Fibroblast of peridontal ligament (primary cell): ENCODE data around the gene TNFRSF21.
"Not testable (repeated sequence)": the region's sequence is repeated elsewhere in the genome, so short reads cannot be mapped to it uniquely, and the experiment has no call there.

ENCODE experiments used
- DNase-seq: peaks from one replicate; pipeline ENCODE4 v3.0.0-alpha.2; 2010; ENCODE audit errors: extremely low read depth

TNFRSF21 gene

GRCh38 chr6:47252633-47253032 is 57.1 kb downstream of the TNFRSF21 start:
- DNase-seq, result no peak

DNA sequence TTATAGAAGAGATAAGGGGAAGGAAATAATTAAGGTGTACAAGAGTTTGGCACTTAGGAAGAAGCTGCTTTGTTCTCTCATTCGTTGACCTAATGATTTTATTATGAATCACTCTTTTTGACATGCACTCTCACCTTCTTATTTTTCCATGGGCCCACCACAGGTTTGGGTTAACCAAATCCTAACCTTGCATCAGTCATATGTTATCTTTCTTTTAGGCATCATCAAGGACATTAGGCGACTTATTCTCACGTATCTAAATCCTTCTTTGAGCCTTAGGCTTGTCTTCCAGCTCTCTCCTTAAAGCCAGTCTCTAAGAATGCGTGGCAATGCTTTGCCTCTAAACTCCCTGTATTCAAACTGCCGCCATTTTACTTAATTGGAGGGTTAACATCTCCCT is 58.3 kb downstream of the TNFRSF21 start:
- DNase-seq, result no peak

DNA sequence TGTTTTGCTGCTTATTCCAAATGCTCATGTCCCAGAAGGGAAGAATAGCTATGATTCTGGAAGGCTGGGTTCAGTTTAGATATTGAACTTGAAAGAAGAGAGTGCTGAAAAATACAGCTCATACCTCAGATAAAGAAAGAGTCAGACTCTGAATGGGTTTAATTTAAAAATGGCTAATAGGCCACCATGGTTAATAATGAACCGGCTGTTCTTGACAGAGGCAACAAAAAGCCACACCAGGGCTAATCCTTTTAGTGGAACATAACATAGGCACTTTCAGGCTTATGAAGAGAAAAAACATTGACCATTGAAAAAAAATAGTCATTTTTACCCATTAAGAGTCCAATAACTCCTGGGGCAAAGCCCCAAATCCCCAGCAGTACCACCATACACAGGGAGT is 59.4 kb downstream of the TNFRSF21 start:
- DNase-seq, result no peak

GRCh38 chr6:47248446-47248845 is 61.3 kb downstream of the TNFRSF21 start:
- no peak for DNase-seq

DNA sequence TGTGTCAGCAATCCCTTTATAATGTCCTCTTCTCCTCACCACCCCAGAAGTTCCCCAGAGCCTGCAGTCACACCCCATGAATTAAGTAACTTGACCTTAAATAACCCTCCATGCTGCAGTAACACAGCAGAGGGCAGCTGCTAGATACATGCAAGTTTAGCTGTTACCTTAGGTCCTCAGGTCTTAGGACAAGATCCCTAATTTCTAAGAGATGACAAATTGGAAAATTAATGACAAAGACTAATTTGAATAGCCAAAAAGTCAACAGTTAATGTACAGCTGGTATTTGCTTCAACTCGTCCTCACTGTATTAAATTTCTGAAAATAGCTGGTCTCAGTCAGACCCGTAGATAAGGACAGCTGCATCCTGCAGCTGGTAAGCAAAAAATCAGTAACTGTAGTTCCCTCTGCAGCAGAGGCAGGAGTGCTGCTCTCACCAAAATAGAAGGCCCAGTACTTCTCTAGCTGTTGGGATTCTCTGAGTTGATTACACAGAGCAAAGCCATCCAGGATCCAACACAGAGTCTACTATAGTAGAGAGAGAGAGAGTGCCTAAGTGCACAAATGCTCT is 62.4 kb downstream of the TNFRSF21 start:
- no peak for DNase-seq

GRCh38 chr6:47246551-47246950 is 63.2 kb downstream of the TNFRSF21 start:
- DNase-seq, result no peak

DNA sequence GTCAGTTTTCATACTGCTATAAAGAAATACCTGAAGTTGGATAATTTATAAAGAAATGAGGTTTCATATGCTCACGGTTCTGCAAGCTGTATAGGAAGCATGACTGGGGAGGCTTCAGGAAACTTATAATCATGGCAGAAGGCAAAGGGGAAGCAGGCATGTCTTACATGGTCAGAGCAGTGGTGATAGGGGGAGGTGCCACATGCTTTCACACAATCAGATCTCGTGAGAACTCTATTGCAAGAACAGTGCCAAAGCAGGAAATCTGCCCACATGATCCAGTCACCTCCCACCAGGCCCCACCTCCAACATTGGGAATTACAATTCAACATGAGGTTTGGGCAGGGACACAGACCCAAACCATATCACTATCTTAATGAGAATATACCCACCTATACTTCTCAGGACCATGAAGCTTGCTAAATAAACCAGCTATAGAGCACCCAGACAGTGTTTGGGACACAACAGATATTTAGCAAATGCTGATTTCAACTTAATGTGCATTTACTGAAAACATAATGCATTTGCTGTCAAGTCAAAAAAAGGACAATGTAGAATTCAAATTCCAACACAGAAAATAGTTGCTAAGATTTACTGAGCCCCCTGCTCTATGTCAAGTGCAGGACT is 63.8 kb downstream of the TNFRSF21 start:
- no peak for DNase-seq

- peak; percentile 83 for DNase-seq
Observed at GRCh38 chr6:47242483-47243386, 67.0 kb downstream of the TNFRSF21 start.

GRCh38 chr6:47241742-47242482 is 67.8 kb downstream of the TNFRSF21 start:
- no peak for DNase-seq

- no peak for DNase-seq
Observed at GRCh38 chr6:47240277-47240890, 69.3 kb downstream of the TNFRSF21 start.

GRCh38 chr6:47239546-47239945 is 70.2 kb downstream of the TNFRSF21 start:
- no peak for DNase-seq

- no peak for DNase-seq
Observed at GRCh38 chr6:47238456-47238995, 71.2 kb downstream of the TNFRSF21 start.

- no peak for DNase-seq
Observed at GRCh38 chr6:47237196-47237595, 72.5 kb downstream of the TNFRSF21 start.

GRCh38 chr6:47235964-47236760 is 73.5 kb downstream of the TNFRSF21 start:
- no peak for DNase-seq

DNA sequence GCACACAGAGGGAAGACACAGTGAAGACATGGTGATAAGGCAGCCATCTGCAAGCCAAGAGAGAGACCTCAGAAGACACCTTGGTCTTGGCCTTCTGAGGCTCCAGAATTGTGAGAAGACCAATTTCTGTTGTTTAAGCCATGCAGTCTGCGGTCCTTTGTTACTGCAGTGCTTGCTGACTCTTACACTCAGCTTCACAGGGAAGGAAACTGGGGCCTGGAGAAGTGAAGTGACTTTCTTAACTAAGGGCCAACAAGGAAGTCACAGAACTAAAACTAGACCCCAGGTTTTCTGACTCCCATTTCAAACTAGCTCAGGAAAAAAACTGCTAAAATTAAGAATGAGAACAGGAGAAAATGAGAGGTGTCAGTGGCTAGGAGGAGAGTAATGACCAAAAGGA is 74.3 kb downstream of the TNFRSF21 start:
- DNase-seq, result no peak

- DNase-seq, result no peak
Observed at GRCh38 chr6:47234266-47234933, 75.3 kb downstream of the TNFRSF21 start.

DNA sequence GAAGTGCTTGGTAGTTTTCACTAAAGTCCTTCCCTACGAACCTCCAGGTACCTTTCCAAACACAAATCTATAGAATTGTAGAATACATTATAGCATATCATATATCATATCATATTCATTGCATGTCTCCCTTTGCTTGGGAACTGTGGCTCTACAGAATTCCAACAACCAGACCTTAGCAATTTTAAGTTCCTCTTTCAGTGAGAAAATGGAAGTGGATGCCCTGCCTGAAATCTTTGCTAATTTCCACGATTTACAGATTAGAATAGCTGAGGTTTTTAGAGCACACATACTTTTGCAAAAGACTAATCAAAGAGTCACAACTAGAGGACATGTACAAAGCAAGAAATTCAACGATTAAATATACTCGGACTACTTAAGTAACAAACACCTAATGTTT is 78.6 kb downstream of the TNFRSF21 start:
- no peak for DNase-seq

GRCh38 chr6:47230579-47230978 is 79.1 kb downstream of the TNFRSF21 start:
- no peak for DNase-seq

GRCh38 chr6:47229255-47229654 is 80.5 kb downstream of the TNFRSF21 start:
- DNase-seq, result no peak

DNA sequence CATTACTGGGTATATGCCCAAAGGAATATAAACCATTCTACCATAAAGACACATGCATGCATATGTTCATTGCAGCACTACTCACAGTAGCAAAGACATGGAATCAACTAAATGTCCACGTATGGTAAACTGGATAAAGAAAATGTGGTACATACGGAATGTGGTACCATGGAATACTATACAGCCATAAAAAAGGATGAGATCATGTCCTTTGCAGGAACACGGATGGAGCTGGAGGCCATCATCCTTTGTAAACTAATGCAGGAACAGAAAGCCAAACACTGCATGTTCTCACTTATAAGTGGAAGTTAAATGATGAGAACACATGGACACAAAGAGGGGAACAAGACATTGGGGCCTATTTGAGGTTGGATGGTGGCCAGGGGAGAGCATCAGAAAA is 81.6 kb downstream of the TNFRSF21 start:
- not testable (repeated sequence) for DNase-seq
